Thoracic aorta (tissue), 2 donors: ENCODE results near the gene RPL29. TPM values are rescaled to one million over a fixed set of nuclear protein-coding genes. Genes with fewer than 3 reads are reported as not detected.

Experiments used
- ATAC-seq: fragments of 150-250 bp; one replicate; pipeline ENCODE4 v1.8.0; 2017; ENCODE audit warnings: low read depth; ENCODE audit not compliant: insufficient number of reproducible peaks, low FRiP score
- DNase-seq: peaks from one replicate; pipeline ENCODE4 v3.0.0-alpha.2; 2020; ENCODE audit warnings: low spot score
- H3K27ac ChIP-seq, 2 donors: fragments of 200-600 bp; sonication (generic); 1 replicate in 1 of 2; 2 replicates in 1 of 2; pipeline ENCODE4 v1.5.1; 2016; ENCODE audit warnings: mild to moderate bottlenecking in 2 of 2, moderate library complexity in 2 of 2
- H3K27me3 ChIP-seq: fragments of 200-600 bp; sonication (generic); replicated peaks from 2 replicates; pipeline ENCODE4 v1.6.0; 2016; ENCODE audit warnings: mild to moderate bottlenecking; ENCODE audit not compliant: insufficient read depth
- H3K36me3 ChIP-seq: fragments of 200-600 bp; sonication (generic); one replicate; pipeline ENCODE4 v1.5.1; 2016
- H3K4me1 ChIP-seq, 2 donors: fragments of 200-600 bp; sonication (generic); 1 replicate in 1 of 2; 2 replicates in 1 of 2; pipeline versions ENCODE4 v1.5.1 to v1.6.0; 2016; ENCODE audit warnings: low read depth in 2 of 2, mild to moderate bottlenecking in 1 of 2; ENCODE audit not compliant: control insufficient read depth in 1 of 2
- H3K4me3 ChIP-seq: fragments of 200-600 bp; sonication (generic); 2 replicates; pipeline ENCODE4 v1.5.1; 2016; ENCODE audit warnings: mild to moderate bottlenecking
- H3K9me3 ChIP-seq: fragments of 200-600 bp; sonication (generic); 2 replicates; pipeline ENCODE4 v1.5.1; 2016
- total RNA-seq, 2 donors: library from RNA; depleted of rRNA; stranded (reverse); fragments of >200 nt; gene quantifications; one replicate each; pipeline versions ENCODE4 v1.1.0 to v1.2.3, GENCODE V29; 2016
- TF ChIP-seq, protein P1 (sequence below): fragments of 200-600 bp; sonication (generic); IDR thresholded peaks from one replicate; pipeline ENCODE4 v1.5.1; 2019; ENCODE audit warnings: antibody characterized with exemption

Gene RPL29
- total RNA-seq, 2 donors from 2014 or later: 642 to 718 TPM

DNA sequence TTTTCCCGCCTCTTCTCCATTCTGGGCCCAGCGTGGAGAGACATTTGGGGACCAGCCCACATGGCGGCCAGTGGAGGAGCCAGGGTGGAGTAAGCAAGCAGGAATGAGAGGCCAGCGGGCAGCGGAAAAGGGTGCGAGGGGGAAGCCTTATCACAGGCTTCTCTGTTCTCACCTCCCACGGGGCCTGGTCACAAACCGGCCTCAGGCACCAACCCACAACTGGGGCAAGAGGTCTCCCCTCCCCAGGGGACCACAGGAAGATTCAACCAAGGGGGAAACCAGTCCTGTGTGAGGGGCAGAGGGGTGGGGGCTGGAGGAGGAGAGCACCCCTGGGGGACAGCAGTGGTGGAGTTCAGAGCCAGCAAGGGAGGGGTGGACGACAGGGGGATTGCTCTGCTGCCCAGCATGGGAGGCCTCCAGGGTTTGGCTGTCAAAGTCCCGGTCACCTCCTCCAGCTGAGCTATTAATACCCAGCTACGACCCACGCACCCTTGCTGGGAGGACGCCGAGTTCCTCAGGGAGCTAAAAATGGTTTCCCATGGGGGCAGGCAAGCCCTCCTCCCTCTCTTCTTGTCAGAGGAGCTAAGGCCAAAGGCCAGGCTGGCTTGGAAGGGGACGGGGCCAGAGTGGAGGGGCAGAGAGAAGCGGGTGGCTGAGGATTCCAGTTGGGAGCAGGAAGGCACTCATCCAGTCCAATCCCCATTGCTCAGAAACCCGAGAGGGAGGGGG is 23.8 kb upstream of the RPL29 start:
- no peaks in the 10 kb centered on the region for H3K27me3 ChIP-seq
- no peak overlapping the region for H3K4me3 ChIP-seq
- no peaks in the 10 kb centered on the region for H3K36me3 ChIP-seq
- ATAC-seq (peak; percentile 65), DNase-seq (peak; percentile 70)
- H3K4me1 ChIP-seq: peaks cover 42 to 90% of the 10 kb centered on the region in 2 donors
- peak overlapping the region; percentile 92 to 95 for H3K27ac ChIP-seq
- TF ChIP-seq, protein P1, sequence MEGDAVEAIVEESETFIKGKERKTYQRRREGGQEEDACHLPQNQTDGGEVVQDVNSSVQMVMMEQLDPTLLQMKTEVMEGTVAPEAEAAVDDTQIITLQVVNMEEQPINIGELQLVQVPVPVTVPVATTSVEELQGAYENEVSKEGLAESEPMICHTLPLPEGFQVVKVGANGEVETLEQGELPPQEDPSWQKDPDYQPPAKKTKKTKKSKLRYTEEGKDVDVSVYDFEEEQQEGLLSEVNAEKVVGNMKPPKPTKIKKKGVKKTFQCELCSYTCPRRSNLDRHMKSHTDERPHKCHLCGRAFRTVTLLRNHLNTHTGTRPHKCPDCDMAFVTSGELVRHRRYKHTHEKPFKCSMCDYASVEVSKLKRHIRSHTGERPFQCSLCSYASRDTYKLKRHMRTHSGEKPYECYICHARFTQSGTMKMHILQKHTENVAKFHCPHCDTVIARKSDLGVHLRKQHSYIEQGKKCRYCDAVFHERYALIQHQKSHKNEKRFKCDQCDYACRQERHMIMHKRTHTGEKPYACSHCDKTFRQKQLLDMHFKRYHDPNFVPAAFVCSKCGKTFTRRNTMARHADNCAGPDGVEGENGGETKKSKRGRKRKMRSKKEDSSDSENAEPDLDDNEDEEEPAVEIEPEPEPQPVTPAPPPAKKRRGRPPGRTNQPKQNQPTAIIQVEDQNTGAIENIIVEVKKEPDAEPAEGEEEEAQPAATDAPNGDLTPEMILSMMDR: no peak
- H3K9me3 ChIP-seq: no peaks in the 10 kb centered on the region

DNA sequence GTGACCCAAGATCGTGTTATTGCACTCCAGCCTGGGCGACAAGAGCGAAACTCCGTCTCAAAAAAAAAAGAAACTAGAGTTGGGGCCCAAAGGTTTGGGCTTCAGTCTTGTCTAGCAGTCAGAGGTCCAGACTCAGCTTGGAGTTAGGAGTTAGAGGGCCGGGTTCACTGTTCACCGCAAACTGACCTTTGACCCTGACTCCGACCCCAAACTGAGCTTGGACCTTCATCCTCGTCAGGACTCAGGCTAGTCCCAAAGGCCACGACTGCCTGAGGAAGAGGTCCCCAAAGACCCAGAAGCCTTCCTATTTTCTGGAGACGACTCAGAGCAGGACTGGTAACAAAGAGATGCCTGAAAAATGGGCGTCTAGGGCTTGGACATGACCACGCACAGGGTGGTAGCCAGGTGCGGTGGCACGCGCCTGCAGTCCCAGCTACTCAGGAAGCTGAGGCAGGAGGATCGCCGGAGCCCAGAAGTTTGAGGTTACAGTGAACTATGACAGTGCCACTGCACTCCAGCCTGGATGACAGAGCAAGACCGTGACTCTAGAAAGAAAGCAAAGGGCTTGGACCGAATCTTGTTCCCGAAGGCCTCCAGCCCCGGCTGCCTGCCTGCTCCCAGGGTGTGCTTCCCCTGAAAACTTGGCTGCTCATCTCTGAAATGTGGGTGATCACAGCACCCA is 22.8 kb upstream of the RPL29 start:
- Histone ChIP-seq H3K36me3 (no peaks in the 10 kb centered on the region), H3K27ac (peak overlapping the region; percentile 92 to 95), H3K27me3 (no peaks in the 10 kb centered on the region), H3K4me3 (no peak overlapping the region), H3K9me3 (no peaks in the 10 kb centered on the region), H3K4me1 (peaks cover 35 to 79% of the 10 kb centered on the region in 2 donors)
- TF ChIP-seq, protein P1: no peak
- DNase-seq (no peak), ATAC-seq (no peak)

DNA sequence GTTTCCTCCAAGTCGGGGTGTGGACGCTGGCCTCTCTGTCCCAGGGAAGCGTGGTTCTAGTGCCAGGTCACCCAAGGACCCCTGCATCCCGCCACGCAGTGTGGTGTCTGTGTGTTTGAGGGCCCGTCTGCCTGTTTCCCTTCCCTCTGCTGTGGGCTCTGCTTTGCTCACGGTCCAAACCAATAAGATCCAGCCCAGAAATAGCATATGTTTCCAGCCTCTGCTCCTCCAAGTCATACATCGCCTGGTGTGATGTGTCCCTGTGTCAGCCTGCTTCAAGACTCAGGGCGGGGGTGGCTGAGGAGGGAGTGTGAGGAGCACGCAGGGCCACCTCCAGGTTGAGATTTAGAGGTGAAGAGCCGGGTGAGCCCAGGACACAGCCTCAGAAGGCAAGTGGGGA is 21.9 kb upstream of the RPL29 start:
- no peaks in the 10 kb centered on the region for H3K27me3 ChIP-seq
- no peaks in the 10 kb centered on the region for H3K9me3 ChIP-seq
- H3K4me3 ChIP-seq: no peak overlapping the region
- ATAC-seq (no peak), DNase-seq (no peak)
- H3K4me1 ChIP-seq: peaks cover 28 to 71% of the 10 kb centered on the region in 2 donors
- H3K27ac ChIP-seq: peak overlapping the region; percentile 92 to 95
- H3K36me3 ChIP-seq: no peaks in the 10 kb centered on the region
- TF ChIP-seq, protein P1: no peak

DNA sequence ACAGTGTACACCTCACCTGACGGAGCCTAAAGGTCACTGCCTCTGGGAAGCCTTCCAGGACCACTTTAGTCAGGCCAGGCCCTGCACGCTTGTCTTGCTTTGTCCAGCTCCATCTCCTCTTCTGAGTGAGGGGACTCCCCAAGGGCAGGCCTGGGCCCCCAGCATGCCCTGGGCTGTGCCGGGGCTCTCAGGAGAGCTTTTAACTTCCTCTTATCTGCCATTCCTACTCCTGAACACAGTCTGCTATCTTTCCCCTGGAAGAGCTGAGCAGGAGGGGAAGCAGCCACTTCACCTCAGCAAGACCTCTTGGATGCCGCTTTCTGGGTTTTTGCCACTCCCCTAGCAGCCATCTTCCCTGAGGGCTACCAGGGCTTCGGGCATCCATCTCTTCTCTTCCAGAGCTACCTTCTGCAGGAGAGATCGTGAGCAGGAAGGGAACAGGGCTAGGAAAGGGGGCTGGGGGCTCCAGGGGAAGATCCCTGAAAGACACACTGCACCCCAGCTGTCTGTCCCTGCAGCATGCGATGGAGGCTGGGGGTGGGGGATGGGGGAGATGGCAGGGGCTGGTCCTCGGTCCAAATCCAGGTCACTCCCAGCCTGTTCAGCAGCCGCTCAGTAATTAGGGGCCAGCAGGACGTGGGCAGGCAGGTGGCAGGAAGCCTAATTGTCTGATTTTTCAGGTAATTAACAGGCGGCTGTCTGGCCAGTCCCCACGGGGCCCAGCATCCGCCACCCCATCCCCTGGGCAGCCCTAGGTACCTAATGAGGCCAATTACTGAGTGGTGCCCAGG is 19.9 kb upstream of the RPL29 start:
- Histone ChIP-seq H3K27ac (peak overlapping the region; percentile 92 to 95), H3K9me3 (no peaks in the 10 kb centered on the region), H3K27me3 (no peaks in the 10 kb centered on the region), H3K36me3 (no peaks in the 10 kb centered on the region), H3K4me3 (no peak overlapping the region), H3K4me1 (peaks cover 21 to 51% of the 10 kb centered on the region in 2 donors)
- DNase-seq (no peak), ATAC-seq (no peak)
- TF ChIP-seq, protein P1: no peak

DNA sequence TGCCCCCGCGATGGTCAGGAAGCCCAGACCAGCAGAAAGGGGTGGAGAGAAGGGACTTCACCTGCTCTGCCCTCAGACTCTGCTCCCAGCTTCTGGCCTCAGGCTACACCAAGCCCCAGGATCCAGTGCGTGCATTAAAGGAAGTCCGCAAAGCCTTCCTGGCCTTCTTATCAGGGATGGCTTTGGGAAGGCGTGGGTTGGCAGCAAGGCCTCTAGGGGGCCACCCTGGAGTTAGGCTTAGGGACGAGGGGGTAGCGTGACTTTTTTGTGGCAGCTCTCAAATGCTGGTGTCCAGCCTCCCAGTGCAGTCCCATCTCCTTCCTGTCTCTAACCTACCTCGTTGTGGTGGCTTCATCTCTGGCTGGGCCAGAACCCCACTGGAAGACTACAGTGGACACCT is 18.9 kb upstream of the RPL29 start:
- ATAC-seq: no peak
- Histone ChIP-seq H3K9me3 (no peaks in the 10 kb centered on the region), H3K27me3 (no peaks in the 10 kb centered on the region), H3K36me3 (no peaks in the 10 kb centered on the region), H3K4me1 (peaks cover 12 to 41% of the 10 kb centered on the region in 2 donors), H3K4me3 (no peak overlapping the region), H3K27ac (no peak overlapping the region)
- no peak for DNase-seq
- TF ChIP-seq, protein P1: no peak
